NCI-H524 treated with DMSO at 0.1 percent for 48 hours (cell line): Measurements from ENCODE around the gene SDC3.

Experiments used
- DNase-seq: peaks from one replicate; lab custom pipeline; 2025; lab: John Stamatoyannopoulos, UW

SDC3 gene

DNA sequence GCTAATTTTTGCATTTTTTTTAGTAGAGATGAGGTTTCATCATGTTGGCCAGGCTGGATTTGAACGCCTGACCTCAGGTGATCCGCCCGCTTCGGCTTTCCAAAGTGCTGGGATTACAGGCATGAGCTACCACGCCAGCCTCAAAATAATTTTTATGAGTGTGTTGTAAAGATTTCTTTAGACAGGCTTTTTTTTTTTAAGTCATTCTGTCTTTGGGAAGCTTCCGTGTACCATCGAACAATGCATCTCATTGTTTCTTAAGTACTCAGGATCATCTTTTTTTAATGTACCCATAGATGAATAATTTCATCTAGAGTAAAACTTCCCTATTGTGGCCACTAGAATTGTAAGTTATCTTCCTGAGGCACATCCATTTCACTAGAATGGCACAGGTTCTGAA is 19.6 kb upstream of the SDC3 start:
- DNase-seq = no peak

DNA sequence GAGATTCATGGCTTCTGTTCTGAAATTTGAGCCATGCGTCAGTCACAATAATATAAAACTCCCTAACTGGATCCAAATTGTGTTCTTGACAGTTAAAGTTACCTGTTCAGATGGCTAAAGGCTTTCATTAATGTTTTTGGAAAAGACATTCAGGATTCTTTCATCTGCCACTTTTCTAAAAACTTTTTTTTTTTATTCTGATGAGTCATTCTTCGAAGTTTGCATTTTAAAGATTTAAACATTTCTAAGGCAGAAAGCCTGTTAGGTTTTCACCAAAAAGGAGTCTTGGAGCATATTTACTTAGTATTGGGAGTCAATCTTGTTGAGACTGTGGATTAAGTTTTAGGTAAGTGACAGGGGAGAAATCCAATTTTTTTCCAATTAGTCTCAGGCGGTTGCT is 18.9 kb upstream of the SDC3 start:
- DNase-seq = no peak

DNA sequence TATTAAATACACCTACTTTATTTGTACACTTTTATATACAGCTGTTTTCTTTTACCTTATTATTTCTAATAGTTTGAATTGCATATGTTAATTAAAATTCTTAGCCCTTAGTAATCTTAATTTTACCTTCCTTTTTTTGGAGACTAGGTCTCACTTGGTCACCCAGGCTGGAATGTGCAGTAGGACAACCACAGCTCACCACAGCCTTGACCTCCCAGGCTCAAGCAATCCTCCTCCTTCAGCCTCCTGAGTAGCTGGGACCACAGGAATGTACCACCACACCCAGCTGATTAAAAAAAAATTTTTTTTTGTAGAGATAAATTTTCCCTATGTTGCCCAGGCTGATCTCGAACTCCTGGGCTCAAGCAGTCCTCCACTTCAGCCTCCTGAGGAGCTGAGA is 15.0 kb upstream of the SDC3 start:
- no peak for DNase-seq

DNA sequence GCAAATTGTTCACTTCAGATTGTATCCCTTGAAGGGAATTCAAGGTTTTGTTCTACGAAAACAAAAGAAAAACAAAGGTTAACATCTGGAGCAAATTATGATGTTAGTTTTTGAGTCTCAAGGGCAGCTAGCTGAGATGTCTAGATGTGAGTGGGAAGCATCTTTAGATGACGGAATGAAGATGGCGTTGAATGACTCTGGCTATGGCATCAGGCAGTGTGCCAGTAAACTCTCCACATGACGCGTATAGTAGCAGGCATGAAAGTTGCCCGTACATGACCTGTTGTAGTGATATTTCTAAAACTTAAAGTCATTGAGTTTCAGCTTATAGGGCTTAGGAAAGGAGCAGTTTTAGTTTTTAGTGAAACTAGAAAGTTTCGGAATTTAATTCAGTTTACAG is 12.3 kb upstream of the SDC3 start:
- no peak for DNase-seq

DNA sequence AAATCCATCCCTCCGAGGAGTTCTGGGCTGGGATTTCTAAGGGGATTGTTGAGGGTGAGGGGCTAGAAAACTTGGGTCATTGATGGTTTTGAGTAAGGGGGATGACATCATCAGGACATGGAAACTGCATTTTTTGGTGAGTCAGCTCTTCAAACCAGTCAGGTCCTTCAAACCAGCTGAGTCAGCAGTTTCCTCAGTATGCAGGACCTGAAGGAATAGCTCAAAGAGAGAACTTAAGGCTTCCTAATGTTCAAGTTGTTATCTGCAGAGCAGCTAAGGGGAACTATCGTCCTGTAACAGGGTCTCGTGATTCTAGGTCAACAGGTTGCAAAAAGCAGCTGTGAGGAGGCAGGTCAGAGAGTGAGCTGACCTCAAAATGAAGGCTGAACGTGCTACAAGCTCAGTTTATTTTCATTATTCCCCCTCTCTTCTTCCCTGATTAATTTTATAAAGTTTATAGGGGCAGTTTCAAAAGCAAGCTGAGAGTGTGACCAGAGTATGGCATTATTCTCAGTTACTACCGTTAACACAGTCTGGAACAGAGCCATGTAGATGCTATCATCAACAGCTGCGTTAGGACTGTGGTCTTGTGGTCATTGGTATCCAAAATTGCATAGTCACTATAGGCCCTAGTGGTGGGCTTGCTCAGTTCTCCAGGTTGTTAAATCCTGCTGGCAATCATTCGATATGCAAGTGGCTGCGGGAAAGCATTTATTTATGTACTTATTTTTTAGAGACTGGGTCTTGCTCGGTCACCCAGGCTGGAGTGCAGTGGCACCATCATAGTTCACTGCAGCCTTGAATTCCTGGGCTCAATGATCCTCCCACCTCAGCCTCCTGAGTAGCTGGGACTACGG is 10.7 kb upstream of the SDC3 start:
- DNase-seq = no peak

DNA sequence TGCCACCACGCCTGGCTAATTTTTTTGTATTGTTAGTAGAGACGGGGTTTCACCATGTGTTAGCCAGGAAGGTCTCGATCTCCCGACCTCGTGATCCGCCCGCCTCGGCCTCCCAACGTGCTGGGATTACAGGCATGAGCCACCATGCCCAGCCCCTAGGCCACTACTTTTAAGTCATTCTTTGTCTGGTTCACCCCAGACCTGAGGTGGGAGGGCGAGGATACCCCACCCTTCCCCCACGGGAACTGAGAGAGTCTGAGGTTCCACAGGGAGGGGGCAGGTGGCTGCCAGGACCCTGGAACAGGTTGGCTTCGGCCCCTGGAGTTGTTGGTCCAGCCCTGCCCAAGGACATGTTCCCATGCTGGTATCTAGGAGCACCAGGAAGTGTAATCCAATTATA is 7.7 kb upstream of the SDC3 start:
- no peak for DNase-seq

DNA sequence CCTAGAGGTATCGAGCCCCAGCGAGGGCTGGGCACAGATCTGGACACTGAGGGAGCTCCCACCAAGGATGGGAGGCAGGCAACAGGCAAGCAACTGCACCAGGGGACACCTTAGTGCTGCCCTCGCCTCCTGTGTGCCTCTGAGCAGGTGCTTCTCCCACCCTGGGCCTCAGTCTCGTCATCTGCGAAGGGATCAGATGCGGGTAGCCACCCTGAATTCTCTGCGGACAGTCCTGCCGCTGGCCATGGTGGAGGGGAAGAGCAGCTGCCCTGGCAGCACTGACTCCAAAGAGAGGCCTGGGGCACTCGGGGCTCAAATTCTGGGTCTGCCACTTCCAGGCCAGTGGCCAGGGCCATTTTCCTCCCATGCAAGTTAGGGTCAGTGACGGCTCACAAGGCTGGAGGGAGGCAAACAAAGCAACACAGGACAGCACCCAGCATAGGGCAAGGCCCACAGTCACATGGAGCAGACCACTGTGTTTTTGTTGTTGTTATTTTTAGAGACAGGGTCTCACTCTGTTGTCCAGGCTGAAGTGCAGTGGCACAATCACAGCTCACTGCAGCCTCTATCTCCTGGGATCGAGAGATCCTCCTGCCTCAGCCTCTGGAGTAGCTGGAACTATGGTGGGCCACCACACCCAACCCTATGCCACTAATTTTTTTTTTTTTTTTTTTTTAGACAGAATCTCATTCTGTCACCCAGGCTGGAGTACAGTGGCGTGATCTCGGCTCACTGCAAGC is 7.1 kb upstream of the SDC3 start:
- DNase-seq = no peak

DNA sequence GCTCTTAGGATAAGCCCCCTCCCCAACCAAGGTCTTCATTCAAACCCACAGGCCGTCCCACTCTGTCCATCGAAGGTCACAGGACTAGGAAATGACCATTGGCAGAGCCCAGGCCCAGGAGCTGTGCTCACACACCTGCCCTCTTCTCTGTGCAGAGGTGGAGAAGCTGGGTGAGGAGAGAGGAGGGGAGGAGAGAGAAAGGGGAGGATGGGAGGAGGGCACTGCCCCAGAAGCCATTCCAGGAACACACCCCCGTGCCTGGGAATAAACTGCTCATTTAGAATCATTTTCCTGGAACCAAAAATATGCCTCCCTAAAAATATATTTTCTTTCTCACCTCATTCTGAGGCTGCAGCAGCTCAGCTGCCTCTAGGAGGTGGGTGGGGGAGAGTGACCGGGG is 6.4 kb upstream of the SDC3 start:
- DNase-seq = no peak

DNA sequence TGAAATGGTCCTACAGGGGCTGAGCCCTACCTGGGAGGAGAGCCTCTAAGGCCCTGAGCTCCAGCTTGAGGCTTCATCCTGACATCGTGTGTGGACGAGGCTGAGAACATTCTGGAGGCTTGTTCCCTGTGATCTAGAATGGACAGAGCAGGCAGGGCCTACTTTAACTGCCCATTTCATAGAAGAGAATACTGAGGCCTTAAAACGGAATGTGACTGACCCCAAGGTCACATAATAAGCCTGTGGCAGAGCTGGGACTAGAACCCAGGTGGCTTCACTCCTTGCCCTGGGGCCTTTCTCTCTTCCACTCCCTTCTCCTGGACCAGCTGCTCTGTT is 6.0 kb upstream of the SDC3 start:
- no peak for DNase-seq

DNA sequence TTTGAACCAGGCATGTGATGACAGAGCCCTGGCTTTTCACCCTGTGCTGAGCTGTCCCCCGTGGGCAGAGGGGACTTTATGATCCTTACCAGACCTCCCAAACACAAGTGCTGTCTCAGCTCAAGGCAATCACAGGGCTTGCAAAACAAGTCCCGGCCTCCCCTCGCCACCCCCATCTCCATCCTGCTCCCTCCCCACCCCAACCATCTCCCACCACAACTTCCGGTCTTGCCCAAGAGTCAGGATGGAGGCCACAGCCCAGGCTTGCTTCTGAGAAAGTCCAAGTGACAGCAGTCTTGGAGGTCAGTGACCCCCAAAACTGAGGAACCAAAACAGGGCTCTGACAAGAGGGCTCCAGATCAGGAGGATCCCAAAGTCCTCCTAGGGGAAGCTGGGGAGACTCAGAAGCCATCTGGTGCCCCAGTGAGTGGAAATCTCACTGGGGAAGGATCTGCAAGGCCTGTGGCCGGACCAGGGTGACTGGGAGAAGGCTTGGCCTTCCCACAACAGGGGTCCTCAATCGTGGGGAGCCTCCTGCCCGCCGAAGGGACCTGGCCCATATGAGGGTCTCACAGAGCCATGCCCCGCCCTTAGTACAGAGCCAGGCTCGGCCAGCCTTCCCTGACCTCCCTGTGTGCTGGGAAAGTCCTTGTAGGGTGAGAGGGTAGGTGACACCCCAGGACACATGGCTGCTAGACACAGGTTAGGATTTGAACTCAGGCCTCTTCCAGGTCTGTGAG is 4.5 kb upstream of the SDC3 start:
- DNase-seq = no peak

DNA sequence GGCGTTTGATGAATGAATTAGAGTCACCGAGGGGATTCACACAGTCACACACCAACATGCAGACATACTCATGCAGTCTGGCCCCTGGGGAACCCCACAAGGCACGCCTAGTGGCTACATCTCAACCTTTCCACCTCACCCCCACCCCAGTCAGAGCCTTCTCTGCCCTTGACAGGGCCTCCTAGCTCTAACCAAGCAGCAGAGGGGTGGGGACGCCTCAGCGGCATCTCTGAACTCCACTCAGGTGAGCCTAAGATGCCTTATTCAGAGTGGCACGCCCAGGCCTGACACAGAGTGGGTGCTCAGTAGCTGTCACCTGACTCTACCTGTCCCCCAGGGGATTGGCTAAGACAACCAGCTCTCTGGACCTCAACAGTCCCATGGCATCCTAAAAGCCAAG is 3.7 kb upstream of the SDC3 start:
- DNase-seq = no peak

DNA sequence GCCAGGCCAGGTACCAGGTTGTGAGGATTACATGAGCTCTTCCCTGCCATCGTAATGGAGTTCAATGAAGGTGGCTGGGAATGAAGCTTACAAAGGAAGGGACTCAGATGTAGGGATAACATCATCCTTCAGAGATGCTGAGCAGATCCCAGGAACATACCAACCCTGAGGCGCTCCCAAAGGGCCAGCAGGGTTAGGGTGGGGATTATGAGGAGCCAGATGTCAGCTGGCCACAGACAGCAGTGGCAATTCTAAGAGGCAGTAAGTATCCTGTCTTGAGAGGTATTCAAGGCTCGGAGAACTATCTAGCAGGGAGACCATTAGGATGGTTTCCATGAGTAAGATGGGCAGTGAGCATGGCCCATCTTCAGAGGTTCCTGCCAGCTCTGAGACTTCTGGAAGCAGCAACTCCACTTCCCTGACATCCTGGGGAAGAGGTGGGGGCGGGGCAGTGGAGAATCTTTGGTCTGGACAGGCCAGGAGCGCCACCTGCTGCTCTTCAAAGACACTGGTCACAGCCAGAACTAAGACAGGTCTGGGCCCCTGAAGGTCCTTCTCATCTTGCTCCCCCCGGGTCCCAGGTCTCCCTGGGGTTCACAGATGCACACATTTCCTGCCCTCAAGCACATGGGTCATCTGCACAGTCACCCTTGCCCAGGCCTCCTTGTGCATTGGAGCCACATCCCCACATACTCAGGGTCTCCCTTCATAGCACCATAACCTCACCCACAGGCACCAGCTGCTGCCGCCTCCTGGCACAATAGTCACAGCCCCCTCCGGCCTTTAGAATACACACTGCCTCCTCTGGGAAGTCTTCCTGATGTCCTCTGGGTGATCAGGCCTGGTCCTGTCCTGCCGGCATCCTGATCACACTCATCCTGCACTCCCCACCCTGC is 2.7 kb upstream of the SDC3 start:
- peak; percentile 29 for DNase-seq

DNA sequence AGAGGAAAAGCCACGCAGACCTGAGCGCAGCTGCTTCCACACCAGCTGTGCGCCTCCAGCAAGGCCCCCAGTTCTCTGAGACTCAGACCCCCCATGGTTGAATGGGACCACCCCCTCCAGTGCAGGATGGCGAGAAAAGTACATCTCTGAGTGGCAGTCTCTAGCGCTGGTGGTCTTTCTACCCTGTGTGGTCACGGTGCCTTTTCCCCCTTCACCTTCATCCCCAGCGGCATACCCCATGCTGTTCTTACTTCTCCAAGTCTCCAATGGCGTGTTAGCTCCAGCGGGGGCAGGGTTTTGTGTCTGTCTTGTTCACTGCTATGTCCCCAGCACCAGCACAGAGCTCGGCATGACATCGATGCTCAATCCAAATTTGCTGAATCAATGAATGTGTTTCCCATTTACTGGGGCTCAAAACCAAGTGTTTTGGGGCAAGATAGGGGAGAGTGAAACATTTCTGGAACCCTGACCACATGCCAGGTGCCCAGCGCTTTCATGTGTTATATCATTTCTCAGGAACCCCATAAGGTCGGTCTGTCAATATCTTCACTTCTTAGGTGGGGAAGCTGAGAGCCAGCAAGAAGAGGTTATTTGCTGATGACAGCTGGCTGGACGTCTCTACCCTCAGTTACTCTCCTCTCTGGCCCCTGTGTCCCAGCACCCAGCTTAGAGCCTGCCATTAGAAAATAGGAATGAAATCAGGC is 959 bp upstream of the SDC3 start:
- no peak for DNase-seq

DNA sequence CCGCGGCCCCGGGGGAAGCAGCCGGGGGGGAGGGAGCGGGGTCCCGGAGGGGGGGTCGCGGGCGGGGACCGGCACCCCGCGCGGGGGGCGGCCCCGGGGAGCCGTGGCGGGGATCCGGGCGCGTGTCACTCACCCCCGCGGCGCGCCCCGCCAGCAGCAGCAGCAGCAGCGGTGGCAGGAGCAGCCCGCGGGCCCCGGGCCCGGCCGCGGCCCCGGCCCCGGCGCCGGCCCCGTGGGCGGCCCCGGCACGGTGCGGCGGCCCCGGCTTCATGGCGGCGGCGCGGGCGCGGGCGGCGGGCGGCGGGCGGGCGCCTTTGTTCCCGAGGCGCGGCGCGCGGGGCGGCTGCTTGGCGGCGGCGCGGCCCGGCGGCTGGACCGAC is 252 bp downstream of the SDC3 start:
- DNase-seq = no peak

DNA sequence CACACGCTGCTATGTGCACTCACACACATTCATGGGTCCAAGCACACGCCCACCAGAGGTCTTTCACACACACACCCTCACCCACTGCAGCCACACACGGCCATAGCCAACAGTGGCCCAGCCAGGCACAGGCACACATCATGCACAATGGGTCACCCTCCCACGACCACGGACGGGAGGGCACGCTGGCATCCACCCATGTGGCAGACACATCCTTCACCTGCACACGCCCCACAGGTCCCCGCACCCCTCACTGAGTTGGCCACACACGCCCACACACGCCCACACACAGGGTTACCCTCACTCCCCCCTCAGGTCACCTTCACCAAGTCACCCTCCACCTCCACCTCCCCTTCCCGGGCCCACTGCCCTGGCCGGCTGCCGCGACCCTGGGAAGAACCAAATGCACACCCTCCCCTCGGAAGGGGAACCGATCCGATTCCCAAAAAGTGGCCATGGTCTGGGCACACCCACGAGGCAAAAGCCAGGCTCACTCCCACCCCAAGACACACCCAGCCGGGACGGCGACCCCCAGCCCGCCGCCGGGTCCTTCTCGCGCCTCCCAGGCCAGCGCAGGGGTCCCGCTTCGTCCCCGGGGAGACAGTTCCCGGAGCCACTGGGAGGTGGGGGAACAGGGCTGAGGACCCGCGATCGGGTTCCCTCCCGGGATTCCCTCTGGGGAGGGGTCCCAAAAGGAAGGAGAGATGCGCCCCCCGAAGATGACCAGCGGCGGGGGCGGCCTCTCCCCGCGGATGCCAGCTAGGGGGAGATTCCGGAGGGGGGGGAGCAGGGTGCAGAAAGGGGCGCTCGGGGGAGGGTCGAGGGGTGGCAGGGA is 860 bp downstream of the SDC3 start:
- DNase-seq = no peak

DNA sequence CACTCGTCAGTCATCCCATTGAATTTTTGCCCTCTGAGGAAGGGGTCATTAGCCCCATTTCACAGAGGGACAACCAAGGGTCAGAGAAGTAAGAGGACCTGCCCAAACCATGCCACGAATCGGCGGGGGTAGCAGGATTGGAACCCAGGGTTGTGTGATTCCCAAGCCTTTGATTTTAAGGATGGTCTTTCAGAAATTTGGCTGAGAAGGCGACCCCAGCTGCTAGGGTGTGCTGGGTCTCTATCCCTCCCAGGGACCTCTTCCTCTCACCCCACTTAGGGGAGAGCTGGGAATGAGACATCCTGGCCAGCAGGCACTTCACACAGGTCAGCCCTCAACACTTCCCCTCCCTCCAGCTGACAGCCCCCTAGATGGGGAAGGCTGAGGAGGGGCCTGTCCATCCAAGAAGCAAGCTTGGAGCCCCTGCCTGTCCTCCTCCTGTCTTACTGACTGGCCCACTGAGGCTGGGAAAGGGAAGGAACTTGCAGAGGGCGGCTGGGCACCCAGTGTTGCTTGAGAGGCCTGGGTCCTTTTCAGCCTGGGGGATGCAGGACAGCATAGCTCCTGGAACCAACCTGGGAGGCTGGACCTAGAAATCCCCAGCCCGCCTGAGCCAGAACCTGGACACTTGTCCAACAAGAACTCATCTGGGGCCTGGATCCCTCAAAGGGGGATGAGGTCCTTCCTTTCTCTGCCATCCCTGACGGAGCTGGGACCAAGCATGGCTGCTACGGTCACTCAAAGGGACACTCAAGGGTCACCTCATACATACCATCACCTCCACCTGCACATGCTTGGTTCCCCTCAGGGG is 1.7 kb downstream of the SDC3 start:
- no peak for DNase-seq

DNA sequence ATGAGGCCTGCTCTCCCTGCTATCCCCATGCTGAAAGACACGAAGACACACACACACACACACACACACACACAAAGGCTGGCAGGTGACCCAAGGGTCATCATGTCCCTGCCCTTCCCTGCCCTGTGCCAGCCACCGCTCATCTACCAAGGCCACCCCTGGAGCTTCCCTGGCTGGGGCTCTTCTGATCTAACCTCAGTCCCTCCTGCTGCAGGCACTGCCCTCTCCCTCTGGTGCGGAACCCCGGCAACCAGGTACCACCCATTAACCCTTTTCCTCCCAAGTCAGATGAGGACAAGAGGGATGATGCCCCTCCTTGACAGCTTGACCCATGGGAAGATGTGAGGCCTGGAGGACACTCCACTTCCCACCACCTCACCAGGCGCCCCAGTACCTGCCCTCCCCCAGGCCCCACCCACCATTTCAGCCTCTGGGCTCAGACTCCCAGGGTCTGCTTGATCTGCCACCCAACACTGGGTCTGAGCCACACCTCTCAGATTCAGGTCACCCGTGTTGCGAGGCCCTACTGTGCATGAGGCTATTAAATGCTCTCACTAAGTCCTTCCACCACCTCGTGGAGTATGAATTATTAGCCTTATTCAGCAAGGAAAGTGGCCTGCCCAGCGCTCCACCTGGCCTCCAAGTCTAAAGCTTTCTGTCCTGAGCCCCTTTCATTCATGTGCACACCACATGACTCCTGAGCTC is 2.5 kb downstream of the SDC3 start:
- DNase-seq = no peak

DNA sequence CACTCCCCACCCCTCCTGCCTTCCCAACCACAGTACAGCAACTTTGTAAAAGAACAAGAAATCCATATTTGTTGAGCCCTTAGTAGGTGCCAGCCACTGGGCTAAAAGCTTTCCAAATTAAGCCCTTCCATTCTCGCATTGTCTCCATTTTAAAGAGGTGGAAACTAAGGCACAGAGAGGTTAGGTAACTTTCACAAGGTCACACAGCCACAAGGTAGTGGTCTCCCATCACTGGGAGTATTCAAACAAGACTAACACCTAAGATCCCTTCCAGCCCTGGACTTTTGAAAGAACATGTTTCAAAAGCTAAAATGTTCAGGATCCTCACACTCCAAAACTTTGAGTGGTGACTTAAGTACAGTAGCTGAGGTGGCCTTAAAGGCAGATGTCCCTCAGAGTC is 3.2 kb downstream of the SDC3 start:
- DNase-seq = no peak

DNA sequence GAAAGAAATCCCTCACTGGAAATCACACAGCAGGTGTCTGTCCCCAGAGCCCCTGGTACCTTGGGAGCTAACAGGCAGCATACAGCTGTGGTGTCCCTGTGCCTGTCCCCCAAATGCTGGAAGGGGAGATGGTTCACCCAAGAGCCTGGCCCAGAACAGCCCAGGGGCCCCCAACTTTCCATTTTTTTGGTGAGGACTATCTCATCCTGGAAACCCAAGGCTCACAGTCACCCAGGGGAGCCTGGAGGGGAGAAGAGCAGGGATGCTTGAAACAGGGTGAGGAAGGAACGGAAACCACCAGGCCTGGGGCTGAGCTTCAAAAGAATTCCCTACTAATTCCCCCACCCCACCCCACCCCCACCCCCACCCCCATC is 3.6 kb downstream of the SDC3 start:
- no peak for DNase-seq
